Gastrocnemius medialis (tissue), 4 donors: ENCODE results near the gene HUNK. TPM values are rescaled to one million over a fixed set of nuclear protein-coding genes. Genes with fewer than 3 reads are reported as not detected.

Source experiments
- ATAC-seq, 2 donors: fragments of 150-250 bp; one replicate each; pipeline ENCODE4 v1.9.1; 2016
- DNase-seq, 2 donors: peaks; one replicate each; pipeline ENCODE4 v3.0.0-alpha.2; 2019
- H3K27ac ChIP-seq, 4 donors: fragments of 200-600 bp; sonication (generic); 1 replicate in 1 of 4; 2 replicates in 3 of 4; pipeline ENCODE4 v1.5.1; 2016 to 2018; ENCODE audit warnings: mild to moderate bottlenecking in 2 of 4, moderate library complexity in 1 of 4
- H3K27me3 ChIP-seq, 3 donors: fragments of 200-600 bp; sonication (generic) in 2 of 3; 1 replicate in 1 of 3; 2 replicates in 2 of 3; pipeline versions ENCODE4 v1.5.1 to v1.6.0; 2016 to 2019; ENCODE audit warnings: mild to moderate bottlenecking in 1 of 3, moderate library complexity in 1 of 3
- H3K36me3 ChIP-seq, 2 donors: fragments of 200-600 bp; sonication (generic) in 1 of 2; one replicate each; pipeline ENCODE4 v1.5.1; 2017 to 2018
- H3K4me1 ChIP-seq, 2 donors: fragments of 200-600 bp; sonication (generic) in 1 of 2; one replicate each; pipeline ENCODE4 v1.5.1; 2016 to 2017; ENCODE audit warnings: mild to moderate bottlenecking in 2 of 2
- H3K4me3 ChIP-seq, 4 donors: fragments of 200-600 bp; sonication (generic) in 3 of 4; 1 replicate in 1 of 4; 2 replicates in 3 of 4; pipeline ENCODE4 v1.5.1; 2016 to 2019; ENCODE audit warnings: mild to moderate bottlenecking in 2 of 4
- H3K9me3 ChIP-seq, 3 donors: fragments of 200-600 bp; sonication (generic) in 2 of 3; 1 replicate in 1 of 3; 2 replicates in 2 of 3; pipeline ENCODE4 v1.5.1; 2016 to 2019
- CTCF ChIP-seq, 5 experiments: fragments of 450-650 bp in 3 of 5; fragments of 200-600 bp in 2 of 5; sonication (generic) in 2 of 5; IDR thresholded peaks in 4 of 5; conservative IDR thresholded peaks in 1 of 5; 1 replicate in 4 of 5; 2 replicates in 1 of 5; pipeline ENCODE4 v1.5.1; 2016 to 2019; ENCODE audit warnings: antibody characterized with exemption in 5 of 5, mild to moderate bottlenecking in 3 of 5, moderate library complexity in 3 of 5
- POLR2A ChIP-seq, 2 donors: fragments of 450-650 bp; IDR thresholded peaks; one replicate each; pipeline ENCODE4 v1.6.1; 2017; ENCODE audit warnings: antibody characterized with exemption in 2 of 2, mild to moderate bottlenecking in 2 of 2, moderate library complexity in 2 of 2
- in situ Hi-C, 4 donors: fragments of 200-750 bp; cut with MboI; loops; one replicate each; pipeline versions ENCODE4 v1.15.0 to v1.8.0; 2017; ENCODE audit warnings: low sequenced_read_pairs in 4 of 4
- intact Hi-C: fragments of 100-400 bp; cut with DNase I; formaldehyde crosslinking; loops from one replicate; pipeline ENCODE4 v1.15.1; 2023; ENCODE audit warnings: low total_unique reads
- total RNA-seq, 4 donors: library from RNA; depleted of rRNA; stranded (reverse); fragments of >200 nt; gene quantifications; one replicate each; pipeline versions ENCODE4 v1.1.0 to v1.2.3, GENCODE V29; 2016

HUNK gene
- total RNA-seq, 4 donors from 2014 or later: 0.13 TPM; not detected in 3

- no peak for ATAC-seq
- intact Hi-C loops: no loop called here
- Histone ChIP-seq H3K9me3 (no peaks in the 10 kb centered on the region), H3K27me3 (no peaks in the 10 kb centered on the region), H3K4me1 (no peaks in the 10 kb centered on the region), H3K27ac (no peak overlapping the region), H3K4me3 (no peak overlapping the region), H3K36me3 (no peaks in the 10 kb centered on the region)
- TF ChIP-seq CTCF (IDR thresholded peaks at IDR 0.05 in 4 of 5, conservative IDR thresholded peaks at IDR 0.05 in 1 of 5) (no peak), POLR2A (IDR thresholded peaks at IDR 0.05) (no peak)
- DNase-seq: no peak
- in situ Hi-C loops: no loop called here
These were observed 26.1 kb upstream of the HUNK start for GRCh38 chr21:31846690-31847089.

GRCh38 chr21:31847761-31848160, 25.1 kb upstream of the HUNK start:
- intact Hi-C loops (no loop called here), in situ Hi-C loops (no loop called here)
- no peaks in the 10 kb centered on the region for H3K27me3 ChIP-seq
- H3K36me3 ChIP-seq: no peaks in the 10 kb centered on the region
- no peak for DNase-seq
- no peaks in the 10 kb centered on the region for H3K4me1 ChIP-seq
- H3K4me3 ChIP-seq: no peak overlapping the region
- no peak for ATAC-seq
- no peak for TF ChIP-seq CTCF (IDR thresholded peaks at IDR 0.05 in 4 of 5, conservative IDR thresholded peaks at IDR 0.05 in 1 of 5)
- no peak for TF ChIP-seq POLR2A (IDR thresholded peaks at IDR 0.05)
- H3K27ac ChIP-seq: no peak overlapping the region
- H3K9me3 ChIP-seq: no peaks in the 10 kb centered on the region

- no peaks in the 10 kb centered on the region for H3K27me3 ChIP-seq
- TF ChIP-seq POLR2A (IDR thresholded peaks at IDR 0.05) (no peak), CTCF (IDR thresholded peaks at IDR 0.05 in 4 of 5, conservative IDR thresholded peaks at IDR 0.05 in 1 of 5) (no peak)
- H3K27ac ChIP-seq: no peak overlapping the region
- in situ Hi-C loops: no loop called here
- intact Hi-C loops: no loop called here
- H3K36me3 ChIP-seq: no peaks in the 10 kb centered on the region
- DNase-seq: no peak
- no peak for ATAC-seq
- H3K9me3 ChIP-seq: no peaks in the 10 kb centered on the region
- H3K4me1 ChIP-seq: no peaks in the 10 kb centered on the region
- H3K4me3 ChIP-seq: no peak overlapping the region
These were observed 24.4 kb upstream of the HUNK start for GRCh38 chr21:31848326-31848985.

GRCh38 chr21:31850886-31851285, 21.9 kb upstream of the HUNK start:
- intact Hi-C loops: no loop called here
- no peaks in the 10 kb centered on the region for H3K9me3 ChIP-seq
- TF ChIP-seq POLR2A (IDR thresholded peaks at IDR 0.05): no peak
- no peak for TF ChIP-seq CTCF (IDR thresholded peaks at IDR 0.05 in 4 of 5, conservative IDR thresholded peaks at IDR 0.05 in 1 of 5)
- H3K4me3 ChIP-seq: no peak overlapping the region
- in situ Hi-C loops: no loop called here
- no peak for DNase-seq
- H3K4me1 ChIP-seq: no peaks in the 10 kb centered on the region
- H3K36me3 ChIP-seq: no peaks in the 10 kb centered on the region
- ATAC-seq: no peak
- no peak overlapping the region for H3K27ac ChIP-seq
- H3K27me3 ChIP-seq: no peaks in the 10 kb centered on the region

GRCh38 chr21:31855180-31855579, 17.6 kb upstream of the HUNK start:
- in situ Hi-C loops (no loop called here), intact Hi-C loops (no loop called here)
- Histone ChIP-seq H3K9me3 (no peaks in the 10 kb centered on the region), H3K27me3 (no peaks in the 10 kb centered on the region), H3K36me3 (no peaks in the 10 kb centered on the region), H3K4me1 (no peaks in the 10 kb centered on the region), H3K27ac (no peak overlapping the region), H3K4me3 (no peak overlapping the region)
- DNase-seq (no peak), ATAC-seq (no peak)
- TF ChIP-seq CTCF (IDR thresholded peaks at IDR 0.05 in 4 of 5, conservative IDR thresholded peaks at IDR 0.05 in 1 of 5): no peak
- TF ChIP-seq POLR2A (IDR thresholded peaks at IDR 0.05): no peak
